GM23338 (cell line): Measurements from ENCODE around the gene FGFR3. TPM values are rescaled to one million over a fixed set of nuclear protein-coding genes. Genes with fewer than 3 reads are reported as not detected.

Experiments used
- CREB1 ChIP-seq: fragments of 250-450 bp; sonication (Bioruptor Pico); IDR thresholded peaks from 2 replicates; pipeline ENCODE4 v1.5.0; 2020; ENCODE audit warnings: low read depth, mild to moderate bottlenecking, moderate library complexity
- JUNB ChIP-seq: IDR thresholded peaks from one replicate; pipeline ENCODE4 v1.6.1; 2016; ENCODE audit warnings: antibody characterized with exemption; ENCODE audit not compliant: unreplicated experiment
- POLR2AphosphoS5 ChIP-seq: IDR thresholded peaks from 2 replicates; pipeline ENCODE4 v1.6.1; 2016; ENCODE audit warnings: antibody characterized with exemption, low read depth
- ZNF114 ChIP-seq: fragments of 250-450 bp; sonication (Bioruptor Pico); IDR thresholded peaks from 2 replicates; pipeline ENCODE4 v1.5.0; 2020; ENCODE audit warnings: mild to moderate bottlenecking, moderate library complexity
- polyA plus RNA-seq: library from polyadenylated mRNA; unstranded; fragments of >200 nt; fragmentation: Nextera tagmentation; extraction: Ambion mirVana; gene quantifications from 2 replicates; pipeline ENCODE4 v1.2.1, GENCODE V29; 2016
- total RNA-seq: library from RNA; depleted of rRNA; stranded (reverse); fragments of >200 nt; shearing (Covaris generic); gene quantifications from 2 replicates; pipeline ENCODE4 v1.2.3, GENCODE V29; 2014
- TF ChIP-seq, protein P1 (sequence below): fragments of 250-450 bp; sonication (Bioruptor Pico); IDR thresholded peaks from 2 replicates; pipeline ENCODE4 v1.5.0; 2020; ENCODE audit warnings: mild to moderate bottlenecking, moderate library complexity
- TF ChIP-seq, protein P2 (sequence below), 2 experiments: fragments of 200-600 bp in 1 of 2; sonication (generic) in 1 of 2; conservative IDR thresholded peaks; 2 replicates each; pipeline versions ENCODE4 v1.5.1 to v1.6.1; 2016 to 2017; ENCODE audit warnings: antibody characterized with exemption in 2 of 2, low read depth in 2 of 2, mild to moderate bottlenecking in 2 of 2, moderate library complexity in 1 of 2

FGFR3 gene
- total and polyA plus RNA-seq, 2 experiments from 2014 or later = 3.6 to 17.4 TPM

DNA sequence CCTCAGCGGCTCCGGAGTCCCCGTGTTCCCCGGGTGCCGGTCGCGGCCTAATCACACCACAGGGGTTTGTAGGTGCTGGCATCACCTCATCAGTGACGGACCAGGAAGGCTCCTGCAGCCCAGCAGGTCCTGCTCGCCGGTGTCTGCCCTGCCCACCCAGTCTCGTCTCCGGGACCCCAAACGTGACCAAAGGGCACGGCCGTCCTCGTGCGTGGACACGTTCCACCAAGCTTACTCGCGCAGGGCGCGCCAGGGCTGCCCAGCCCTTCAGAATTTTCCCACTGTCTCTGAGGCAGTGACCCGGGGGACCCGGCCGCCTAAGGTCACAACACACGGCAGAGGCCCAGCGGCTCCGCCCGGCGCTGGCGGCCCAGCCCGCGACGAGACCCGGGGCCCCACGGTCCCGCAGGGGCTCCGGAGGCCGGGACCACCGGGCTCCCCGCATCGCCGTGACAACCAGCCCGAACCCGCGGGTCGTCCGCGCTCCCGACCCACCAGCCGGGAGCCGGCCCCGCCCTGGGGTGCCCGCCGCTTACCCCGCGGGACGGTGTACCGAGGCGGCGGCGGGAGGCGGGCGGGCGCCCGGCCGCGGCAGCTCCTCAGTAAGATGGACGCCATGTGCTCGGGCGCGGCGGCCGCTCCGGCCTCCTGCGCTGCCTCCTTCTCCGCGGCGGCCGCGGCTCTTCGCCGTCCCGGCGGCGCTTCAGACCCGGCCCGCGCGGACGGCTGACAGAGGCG is 62.4 kb downstream of the FGFR3 start (continued):
- TF ChIP-seq, protein P1, sequence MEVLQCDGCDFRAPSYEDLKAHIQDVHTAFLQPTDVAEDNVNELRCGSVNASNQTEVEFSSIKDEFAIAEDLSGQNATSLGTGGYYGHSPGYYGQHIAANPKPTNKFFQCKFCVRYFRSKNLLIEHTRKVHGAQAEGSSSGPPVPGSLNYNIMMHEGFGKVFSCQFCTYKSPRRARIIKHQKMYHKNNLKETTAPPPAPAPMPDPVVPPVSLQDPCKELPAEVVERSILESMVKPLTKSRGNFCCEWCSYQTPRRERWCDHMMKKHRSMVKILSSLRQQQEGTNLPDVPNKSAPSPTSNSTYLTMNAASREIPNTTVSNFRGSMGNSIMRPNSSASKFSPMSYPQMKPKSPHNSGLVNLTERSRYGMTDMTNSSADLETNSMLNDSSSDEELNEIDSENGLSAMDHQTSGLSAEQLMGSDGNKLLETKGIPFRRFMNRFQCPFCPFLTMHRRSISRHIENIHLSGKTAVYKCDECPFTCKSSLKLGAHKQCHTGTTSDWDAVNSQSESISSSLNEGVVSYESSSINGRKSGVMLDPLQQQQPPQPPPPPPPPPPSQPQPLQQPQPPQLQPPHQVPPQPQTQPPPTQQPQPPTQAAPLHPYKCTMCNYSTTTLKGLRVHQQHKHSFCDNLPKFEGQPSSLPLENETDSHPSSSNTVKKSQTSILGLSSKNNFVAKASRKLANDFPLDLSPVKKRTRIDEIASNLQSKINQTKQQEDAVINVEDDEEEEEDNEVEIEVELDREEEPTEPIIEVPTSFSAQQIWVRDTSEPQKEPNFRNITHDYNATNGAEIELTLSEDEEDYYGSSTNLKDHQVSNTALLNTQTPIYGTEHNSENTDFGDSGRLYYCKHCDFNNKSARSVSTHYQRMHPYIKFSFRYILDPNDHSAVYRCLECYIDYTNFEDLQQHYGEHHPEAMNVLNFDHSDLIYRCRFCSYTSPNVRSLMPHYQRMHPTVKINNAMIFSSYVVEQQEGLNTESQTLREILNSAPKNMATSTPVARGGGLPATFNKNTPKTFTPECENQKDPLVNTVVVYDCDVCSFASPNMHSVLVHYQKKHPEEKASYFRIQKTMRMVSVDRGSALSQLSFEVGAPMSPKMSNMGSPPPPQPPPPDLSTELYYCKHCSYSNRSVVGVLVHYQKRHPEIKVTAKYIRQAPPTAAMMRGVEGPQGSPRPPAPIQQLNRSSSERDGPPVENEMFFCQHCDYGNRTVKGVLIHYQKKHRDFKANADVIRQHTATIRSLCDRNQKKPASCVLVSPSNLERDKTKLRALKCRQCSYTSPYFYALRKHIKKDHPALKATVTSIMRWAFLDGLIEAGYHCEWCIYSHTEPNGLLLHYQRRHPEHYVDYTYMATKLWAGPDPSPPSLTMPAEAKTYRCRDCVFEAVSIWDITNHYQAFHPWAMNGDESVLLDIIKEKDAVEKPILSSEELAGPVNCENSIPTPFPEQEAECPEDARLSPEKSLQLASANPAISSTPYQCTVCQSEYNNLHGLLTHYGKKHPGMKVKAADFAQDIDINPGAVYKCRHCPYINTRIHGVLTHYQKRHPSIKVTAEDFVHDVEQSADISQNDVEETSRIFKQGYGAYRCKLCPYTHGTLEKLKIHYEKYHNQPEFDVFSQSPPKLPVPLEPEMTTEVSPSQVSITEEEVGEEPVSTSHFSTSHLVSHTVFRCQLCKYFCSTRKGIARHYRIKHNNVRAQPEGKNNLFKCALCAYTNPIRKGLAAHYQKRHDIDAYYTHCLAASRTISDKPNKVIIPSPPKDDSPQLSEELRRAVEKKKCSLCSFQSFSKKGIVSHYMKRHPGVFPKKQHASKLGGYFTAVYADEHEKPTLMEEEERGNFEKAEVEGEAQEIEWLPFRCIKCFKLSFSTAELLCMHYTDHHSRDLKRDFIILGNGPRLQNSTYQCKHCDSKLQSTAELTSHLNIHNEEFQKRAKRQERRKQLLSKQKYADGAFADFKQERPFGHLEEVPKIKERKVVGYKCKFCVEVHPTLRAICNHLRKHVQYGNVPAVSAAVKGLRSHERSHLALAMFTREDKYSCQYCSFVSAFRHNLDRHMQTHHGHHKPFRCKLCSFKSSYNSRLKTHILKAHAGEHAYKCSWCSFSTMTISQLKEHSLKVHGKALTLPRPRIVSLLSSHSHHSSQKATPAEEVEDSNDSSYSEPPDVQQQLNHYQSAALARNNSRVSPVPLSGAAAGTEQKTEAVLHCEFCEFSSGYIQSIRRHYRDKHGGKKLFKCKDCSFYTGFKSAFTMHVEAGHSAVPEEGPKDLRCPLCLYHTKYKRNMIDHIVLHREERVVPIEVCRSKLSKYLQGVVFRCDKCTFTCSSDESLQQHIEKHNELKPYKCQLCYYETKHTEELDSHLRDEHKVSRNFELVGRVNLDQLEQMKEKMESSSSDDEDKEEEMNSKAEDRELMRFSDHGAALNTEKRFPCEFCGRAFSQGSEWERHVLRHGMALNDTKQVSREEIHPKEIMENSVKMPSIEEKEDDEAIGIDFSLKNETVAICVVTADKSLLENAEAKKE = no peak
- TF ChIP-seq CREB1 (CRISPR knock-in tag) (no peak), ZNF114 (CRISPR knock-in tag) (no peak), POLR2AphosphoS5 (no peak), JUNB (no peak)
- TF ChIP-seq, protein P2, sequence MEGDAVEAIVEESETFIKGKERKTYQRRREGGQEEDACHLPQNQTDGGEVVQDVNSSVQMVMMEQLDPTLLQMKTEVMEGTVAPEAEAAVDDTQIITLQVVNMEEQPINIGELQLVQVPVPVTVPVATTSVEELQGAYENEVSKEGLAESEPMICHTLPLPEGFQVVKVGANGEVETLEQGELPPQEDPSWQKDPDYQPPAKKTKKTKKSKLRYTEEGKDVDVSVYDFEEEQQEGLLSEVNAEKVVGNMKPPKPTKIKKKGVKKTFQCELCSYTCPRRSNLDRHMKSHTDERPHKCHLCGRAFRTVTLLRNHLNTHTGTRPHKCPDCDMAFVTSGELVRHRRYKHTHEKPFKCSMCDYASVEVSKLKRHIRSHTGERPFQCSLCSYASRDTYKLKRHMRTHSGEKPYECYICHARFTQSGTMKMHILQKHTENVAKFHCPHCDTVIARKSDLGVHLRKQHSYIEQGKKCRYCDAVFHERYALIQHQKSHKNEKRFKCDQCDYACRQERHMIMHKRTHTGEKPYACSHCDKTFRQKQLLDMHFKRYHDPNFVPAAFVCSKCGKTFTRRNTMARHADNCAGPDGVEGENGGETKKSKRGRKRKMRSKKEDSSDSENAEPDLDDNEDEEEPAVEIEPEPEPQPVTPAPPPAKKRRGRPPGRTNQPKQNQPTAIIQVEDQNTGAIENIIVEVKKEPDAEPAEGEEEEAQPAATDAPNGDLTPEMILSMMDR (conservative IDR thresholded peaks at IDR 0.05; ENCODE audit: low read depth in 2 of 2) = no peak
